SK-N-SH treated with all-trans-retinoic acid at 6 μM for 48 hours (cell line): ENCODE results near the gene MINDY4B.

Source experiments
- ATAC-seq: fragments of 200-7000 bp; cut with Tn5 transposase; 3 replicates; pipeline ENCODE4 v1.9.1; 2020; ENCODE audit warnings: mild to moderate bottlenecking, moderate library complexity
- BACH2 ChIP-seq: fragments of 250-450 bp; sonication (Bioruptor Pico); IDR thresholded peaks from 2 replicates; pipeline ENCODE4 v1.9.0; 2021; ENCODE audit warnings: mild to moderate bottlenecking, borderline replicate concordance
- CSDC2 ChIP-seq: fragments of 250-450 bp; sonication (Bioruptor Pico); IDR thresholded peaks from 2 replicates; pipeline ENCODE4 v1.5.0; 2020; ENCODE audit warnings: mild to moderate bottlenecking, moderate library complexity
- ESRRG ChIP-seq: fragments of 250-450 bp; sonication (Bioruptor Pico); IDR thresholded peaks from 2 replicates; pipeline ENCODE4 v1.6.1; 2021; ENCODE audit warnings: mild to moderate bottlenecking
- GLIS3 ChIP-seq: fragments of 250-450 bp; sonication (Bioruptor Pico); IDR thresholded peaks from 2 replicates; pipeline ENCODE4 v1.5.0; 2020; ENCODE audit warnings: mild to moderate bottlenecking, moderate library complexity
- ISL1 ChIP-seq: fragments of 250-450 bp; sonication (Bioruptor Pico); IDR thresholded peaks from 2 replicates; pipeline ENCODE4 v2.1.2; 2022; ENCODE audit warnings: mild to moderate bottlenecking, moderate library complexity
- OSR1 ChIP-seq: fragments of 250-450 bp; sonication (Bioruptor Pico); IDR thresholded peaks from 2 replicates; pipeline ENCODE4 v1.8.0; 2022; ENCODE audit warnings: moderate library complexity, mild to moderate bottlenecking, inconsistent platforms
- PPARA ChIP-seq: fragments of 250-450 bp; sonication (Bioruptor Pico); IDR thresholded peaks from 2 replicates; pipeline ENCODE4 v1.5.0; 2020; ENCODE audit warnings: mild to moderate bottlenecking, borderline replicate concordance
- SNAI2 ChIP-seq: fragments of 250-450 bp; sonication (Bioruptor Pico); IDR thresholded peaks from 2 replicates; pipeline ENCODE4 v1.5.0; 2020; ENCODE audit warnings: mild to moderate bottlenecking, moderate library complexity
- TCF4 ChIP-seq: fragments of 250-450 bp; sonication (Bioruptor Pico); IDR thresholded peaks from 2 replicates; pipeline ENCODE4 v1.8.0; 2021; ENCODE audit warnings: mild to moderate bottlenecking, moderate library complexity, borderline replicate concordance
- TOX ChIP-seq: fragments of 250-450 bp; sonication (Bioruptor Pico); IDR thresholded peaks from 2 replicates; pipeline ENCODE4 v1.8.0; 2021; ENCODE audit warnings: mild to moderate bottlenecking, moderate library complexity, borderline replicate concordance
- ZC3H10 ChIP-seq: fragments of 250-450 bp; sonication (Bioruptor Pico); IDR thresholded peaks from 2 replicates; pipeline ENCODE4 v1.5.1; 2021; ENCODE audit warnings: mild to moderate bottlenecking, moderate library complexity
- ZFP3 ChIP-seq: fragments of 250-450 bp; sonication (Bioruptor Pico); IDR thresholded peaks from 2 replicates; pipeline ENCODE4 v1.5.0; 2020; ENCODE audit warnings: mild to moderate bottlenecking, moderate library complexity
- ZFP30 ChIP-seq: fragments of 450-650 bp; formaldehyde crosslinking; IDR thresholded peaks from 2 replicates; pipeline ENCODE4 v1.5.0; 2022; ENCODE audit warnings: mild to moderate bottlenecking, moderate library complexity
- ZNF565 ChIP-seq: fragments of 450-650 bp; formaldehyde crosslinking; conservative IDR thresholded peaks from 2 replicates; pipeline ENCODE4 v1.5.0; 2020; ENCODE audit warnings: low read depth, mild to moderate bottlenecking, moderate library complexity
- ZNF70 ChIP-seq: fragments of 450-650 bp; formaldehyde crosslinking; IDR thresholded peaks from 2 replicates; pipeline ENCODE4 v1.5.0; 2020; ENCODE audit warnings: mild to moderate bottlenecking, moderate library complexity
- ZNF8 ChIP-seq: fragments of 450-650 bp; formaldehyde crosslinking; IDR thresholded peaks from 2 replicates; pipeline ENCODE4 v1.5.0; 2020; ENCODE audit warnings: mild to moderate bottlenecking, moderate library complexity
- TF ChIP-seq, protein P1 (sequence below): fragments of 250-450 bp; sonication (Bioruptor Pico); IDR thresholded peaks from 2 replicates; pipeline ENCODE4 v1.8.0; 2021; ENCODE audit warnings: low read depth, mild to moderate bottlenecking, moderate library complexity, borderline replicate concordance
- TF ChIP-seq, protein P2 (sequence below): fragments of 250-450 bp; sonication (Bioruptor Pico); IDR thresholded peaks from 2 replicates; pipeline ENCODE4 v1.8.0; 2020; ENCODE audit warnings: mild to moderate bottlenecking, moderate library complexity, borderline replicate concordance
- TF ChIP-seq, protein P3 (sequence below): fragments of 250-450 bp; sonication (Bioruptor Pico); IDR thresholded peaks from 2 replicates; pipeline ENCODE4 v1.5.1; 2021; ENCODE audit warnings: mild to moderate bottlenecking, moderate library complexity

The MINDY4B gene

DNA sequence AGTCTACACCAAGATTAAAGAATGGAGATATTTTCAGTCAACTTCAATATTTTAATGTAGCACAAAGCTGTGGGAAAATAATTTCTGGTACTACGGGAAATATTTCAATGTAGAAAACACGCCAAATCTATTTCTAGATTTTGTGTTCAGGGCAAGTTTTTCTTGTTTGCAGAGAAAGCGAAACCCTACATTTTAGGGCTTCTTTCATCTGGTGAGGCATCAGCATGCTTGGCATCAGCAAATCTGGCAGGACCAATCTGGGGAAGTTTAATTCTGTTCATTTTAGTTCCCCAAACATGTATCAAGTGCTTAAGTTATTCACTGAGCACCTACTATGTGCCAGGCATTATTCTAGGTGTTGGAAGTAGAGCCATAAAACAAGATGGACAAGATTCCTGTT, 37.0 kb upstream of the MINDY4B start:
- ATAC-seq = no peak
- TF ChIP-seq PPARA (CRISPR knock-in tag) (no peak), BACH2 (CRISPR knock-in tag) (no peak), ZC3H10 (CRISPR knock-in tag) (no peak), ZNF8 (CRISPR knock-in tag) (no peak), ZNF565 (CRISPR knock-in tag) (no peak), ZFP30 (CRISPR knock-in tag) (no peak), TOX (CRISPR knock-in tag) (no peak), ZNF70 (CRISPR knock-in tag) (no peak), ISL1 (CRISPR knock-in tag) (no peak), ZFP3 (CRISPR knock-in tag) (no peak), CSDC2 (CRISPR knock-in tag) (no peak), OSR1 (CRISPR knock-in tag) (no peak)
- TF ChIP-seq, protein P1, sequence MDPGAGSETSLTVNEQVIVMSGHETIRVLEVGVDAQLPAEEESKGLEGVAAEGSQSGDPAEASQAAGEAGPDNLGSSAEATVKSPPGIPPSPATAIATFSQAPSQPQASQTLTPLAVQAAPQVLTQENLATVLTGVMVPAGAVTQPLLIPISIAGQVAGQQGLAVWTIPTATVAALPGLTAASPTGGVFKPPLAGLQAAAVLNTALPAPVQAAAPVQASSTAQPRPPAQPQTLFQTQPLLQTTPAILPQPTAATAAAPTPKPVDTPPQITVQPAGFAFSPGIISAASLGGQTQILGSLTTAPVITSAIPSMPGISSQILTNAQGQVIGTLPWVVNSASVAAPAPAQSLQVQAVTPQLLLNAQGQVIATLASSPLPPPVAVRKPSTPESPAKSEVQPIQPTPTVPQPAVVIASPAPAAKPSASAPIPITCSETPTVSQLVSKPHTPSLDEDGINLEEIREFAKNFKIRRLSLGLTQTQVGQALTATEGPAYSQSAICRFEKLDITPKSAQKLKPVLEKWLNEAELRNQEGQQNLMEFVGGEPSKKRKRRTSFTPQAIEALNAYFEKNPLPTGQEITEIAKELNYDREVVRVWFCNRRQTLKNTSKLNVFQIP (CRISPR knock-in tag) = no peak
- TF ChIP-seq, protein P2, sequence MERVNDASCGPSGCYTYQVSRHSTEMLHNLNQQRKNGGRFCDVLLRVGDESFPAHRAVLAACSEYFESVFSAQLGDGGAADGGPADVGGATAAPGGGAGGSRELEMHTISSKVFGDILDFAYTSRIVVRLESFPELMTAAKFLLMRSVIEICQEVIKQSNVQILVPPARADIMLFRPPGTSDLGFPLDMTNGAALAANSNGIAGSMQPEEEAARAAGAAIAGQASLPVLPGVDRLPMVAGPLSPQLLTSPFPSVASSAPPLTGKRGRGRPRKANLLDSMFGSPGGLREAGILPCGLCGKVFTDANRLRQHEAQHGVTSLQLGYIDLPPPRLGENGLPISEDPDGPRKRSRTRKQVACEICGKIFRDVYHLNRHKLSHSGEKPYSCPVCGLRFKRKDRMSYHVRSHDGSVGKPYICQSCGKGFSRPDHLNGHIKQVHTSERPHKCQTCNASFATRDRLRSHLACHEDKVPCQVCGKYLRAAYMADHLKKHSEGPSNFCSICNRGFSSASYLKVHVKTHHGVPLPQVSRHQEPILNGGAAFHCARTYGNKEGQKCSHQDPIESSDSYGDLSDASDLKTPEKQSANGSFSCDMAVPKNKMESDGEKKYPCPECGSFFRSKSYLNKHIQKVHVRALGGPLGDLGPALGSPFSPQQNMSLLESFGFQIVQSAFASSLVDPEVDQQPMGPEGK (CRISPR knock-in tag) = no peak

DNA sequence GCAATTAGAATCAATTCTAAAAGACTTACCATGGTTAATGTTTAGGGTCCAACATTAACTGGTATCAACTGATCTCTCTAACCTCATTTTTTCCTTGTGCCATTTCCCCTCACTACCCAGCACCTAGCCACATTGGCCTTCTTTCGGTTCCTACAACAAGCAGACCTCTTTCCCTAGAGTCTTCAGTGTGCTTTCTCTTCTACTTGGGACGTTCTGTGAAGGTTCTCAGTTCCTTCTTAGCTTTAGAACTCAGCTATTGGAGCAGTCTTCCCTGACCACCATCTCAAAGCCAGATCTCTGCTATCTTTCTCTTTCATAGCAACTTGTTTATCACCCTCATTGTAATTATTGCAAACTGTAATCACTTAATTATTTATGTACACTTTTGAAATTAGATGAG, 31.5 kb upstream of the MINDY4B start:
- no peak for ATAC-seq

GRCh38 chr3:150933473-150933995, 28.3 kb upstream of the MINDY4B start:
- ATAC-seq = no peak
- TF ChIP-seq TCF4 (CRISPR knock-in tag) (no peak), ESRRG (no peak)

More for the DNA sequence above, 31.5 kb upstream of the MINDY4B start:
- TF ChIP-seq PPARA (CRISPR knock-in tag) (no peak), TCF4 (CRISPR knock-in tag) (no peak), CSDC2 (CRISPR knock-in tag) (no peak), ZNF70 (CRISPR knock-in tag) (no peak), TOX (CRISPR knock-in tag) (no peak), GLIS3 (no peak), ZFP3 (CRISPR knock-in tag) (no peak)
- TF ChIP-seq, protein P1 (CRISPR knock-in tag) = no peak
- TF ChIP-seq, protein P3, sequence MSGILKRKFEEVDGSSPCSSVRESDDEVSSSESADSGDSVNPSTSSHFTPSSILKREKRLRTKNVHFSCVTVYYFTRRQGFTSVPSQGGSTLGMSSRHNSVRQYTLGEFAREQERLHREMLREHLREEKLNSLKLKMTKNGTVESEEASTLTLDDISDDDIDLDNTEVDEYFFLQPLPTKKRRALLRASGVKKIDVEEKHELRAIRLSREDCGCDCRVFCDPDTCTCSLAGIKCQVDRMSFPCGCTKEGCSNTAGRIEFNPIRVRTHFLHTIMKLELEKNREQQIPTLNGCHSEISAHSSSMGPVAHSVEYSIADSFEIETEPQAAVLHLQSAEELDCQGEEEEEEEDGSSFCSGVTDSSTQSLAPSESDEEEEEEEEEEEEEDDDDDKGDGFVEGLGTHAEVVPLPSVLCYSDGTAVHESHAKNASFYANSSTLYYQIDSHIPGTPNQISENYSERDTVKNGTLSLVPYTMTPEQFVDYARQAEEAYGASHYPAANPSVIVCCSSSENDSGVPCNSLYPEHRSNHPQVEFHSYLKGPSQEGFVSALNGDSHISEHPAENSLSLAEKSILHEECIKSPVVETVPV (CRISPR knock-in tag) = no peak
- TF ChIP-seq, all 23 proteins: peak for 0

DNA sequence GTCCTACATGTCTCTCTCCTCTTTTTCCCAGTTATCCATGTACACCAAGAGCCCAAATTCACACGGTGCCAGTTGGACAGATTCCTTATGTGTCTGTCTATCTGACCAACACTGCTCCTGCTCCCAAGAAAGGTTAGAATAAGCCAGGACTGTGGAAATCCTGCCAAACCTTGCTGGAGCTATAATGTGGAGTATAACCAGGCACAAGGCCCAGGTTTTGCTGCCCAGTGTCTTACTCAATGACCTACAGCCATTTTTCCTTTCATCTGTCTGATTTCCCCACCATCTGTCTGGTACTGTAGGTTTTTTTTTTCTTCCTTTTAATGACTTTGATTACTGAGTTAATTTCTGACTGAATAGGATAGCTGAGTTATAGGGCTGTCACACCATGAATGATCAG, 26.5 kb upstream of the MINDY4B start:
- no peak for ATAC-seq
- no peak for TF ChIP-seq ZNF565 (CRISPR knock-in tag)
- TF ChIP-seq ZC3H10 (CRISPR knock-in tag) = no peak
- no peak for TF ChIP-seq OSR1 (CRISPR knock-in tag)
- TF ChIP-seq PPARA (CRISPR knock-in tag) = no peak
- TF ChIP-seq, protein P1 (CRISPR knock-in tag) = no peak
- no peak for TF ChIP-seq SNAI2 (CRISPR knock-in tag)
- TF ChIP-seq, protein P3 (CRISPR knock-in tag) = no peak
- no peak for TF ChIP-seq GLIS3
- TF ChIP-seq ISL1 (CRISPR knock-in tag) = no peak
- TF ChIP-seq ZFP3 (CRISPR knock-in tag) = no peak
- TF ChIP-seq ZNF8 (CRISPR knock-in tag) = no peak
- TF ChIP-seq ZNF70 (CRISPR knock-in tag) = no peak
